ENCODE measurements around the gene TNNT3. TPM values are rescaled to one million over a fixed set of nuclear protein-coding genes. Genes with fewer than 3 reads are reported as not detected.

The TNNT3 gene
- total RNA-seq, 2 experiments from 2014 or later = 4.7 to 6.2 TPM

- intact Hi-C loops (cut with micrococcal nuclease; ENCODE audit: unreplicated experiment) = loop anchor here (2.0 kb wide), 1 partner anchor 23 kb away; no protein-coding TSS in a partner anchor
- Histone ChIP-seq H3K4me1 (ENCODE audit: insufficient read depth, low read length, poor library complexity, severe bottlenecking) (no peaks in the 10 kb centered on the region), H3K27ac (ENCODE audit: low read depth, low read length, poor library complexity, severe bottlenecking) (no peak overlapping the region), H3K9me2 (ENCODE audit: insufficient read depth, low read length) (no peaks in the 10 kb centered on the region), H3K79me2 (ENCODE audit: insufficient read depth, low read depth, low read length) (no peaks in the 10 kb centered on the region), H3K4me3 (ENCODE audit: low read depth, low read length, poor library complexity, severe bottlenecking) (no peak overlapping the region), H3K36me3 (ENCODE audit: insufficient read depth, low read length) (no peaks in the 10 kb centered on the region), H3K4me2 (ENCODE audit: low read length) (no peak overlapping the region), H2AFZ (ENCODE audit: low read length) (no peak overlapping the region), H4K20me1 (ENCODE audit: insufficient read depth, low read length) (no peaks in the 10 kb centered on the region), H3K9me3 (ENCODE audit: low read length) (no peaks in the 10 kb centered on the region)
- TF ChIP-seq CTCF (conservative IDR thresholded peaks at IDR 0.05; ENCODE audit: low read length) (no peak), EZH2phosphoT487 (IDR thresholded peaks at IDR 0.05; ENCODE audit: borderline replicate concordance, low read depth, low read length) (no peak)
- no TSS peak for BruUV-seq (replicated peaks)
- no peak for DNase-seq (ENCODE audit: low spot score)
- POLR2A ChIA-PET = no interaction called here
- CTCF ChIA-PET (ENCODE audit: unreplicated experiment) = no interaction called here
Observed at GRCh38 chr11:1935156-1936071, 15.9 kb downstream of the TNNT3 start.

GRCh38 chr11:1936072-1936780 is 16.7 kb downstream of the TNNT3 start:
- no peak overlapping the region for H3K4me3 ChIP-seq (ENCODE audit: low read depth, low read length, poor library complexity, severe bottlenecking)
- no peak overlapping the region for H2AFZ ChIP-seq (ENCODE audit: low read length)
- no TSS peak for BruUV-seq (replicated peaks)
- TF ChIP-seq CTCF (conservative IDR thresholded peaks at IDR 0.05; ENCODE audit: low read length) (no peak), EZH2phosphoT487 (IDR thresholded peaks at IDR 0.05; ENCODE audit: borderline replicate concordance, low read depth, low read length) (no peak)
- no peaks in the 10 kb centered on the region for H3K9me2 ChIP-seq (ENCODE audit: insufficient read depth, low read length)
- H3K9me3 ChIP-seq (ENCODE audit: low read length) = no peaks in the 10 kb centered on the region
- no peaks in the 10 kb centered on the region for H3K79me2 ChIP-seq (ENCODE audit: insufficient read depth, low read depth, low read length)
- no peak for DNase-seq (ENCODE audit: low spot score)
- CTCF ChIA-PET (ENCODE audit: unreplicated experiment) = no interaction called here
- H3K27ac ChIP-seq (ENCODE audit: low read depth, low read length, poor library complexity, severe bottlenecking) = no peak overlapping the region
- no peaks in the 10 kb centered on the region for H4K20me1 ChIP-seq (ENCODE audit: insufficient read depth, low read length)
- H3K4me2 ChIP-seq (ENCODE audit: low read length) = no peak overlapping the region
- POLR2A ChIA-PET = no interaction called here
- intact Hi-C loops (cut with micrococcal nuclease; ENCODE audit: unreplicated experiment) = no loop called here
- H3K4me1 ChIP-seq (ENCODE audit: insufficient read depth, low read length, poor library complexity, severe bottlenecking) = no peaks in the 10 kb centered on the region
- H3K36me3 ChIP-seq (ENCODE audit: insufficient read depth, low read length) = no peaks in the 10 kb centered on the region
